Neural crest cell (in vitro differentiated cells): ENCODE data around the gene PCA3. TPM values are rescaled to one million over a fixed set of nuclear protein-coding genes. Genes with fewer than 3 reads are reported as not detected.

Source experiments
- DNase-seq: peaks from one replicate; pipeline ENCODE4 v3.0.0; 2021; ENCODE audit warnings: low read depth, mixed read lengths, low spot score
- H3K27ac Mint-ChIP-seq: one replicate; pipeline ENCODE4 v1.8.0; 2021; ENCODE audit warnings: mild to moderate bottlenecking, mixed read lengths; ENCODE audit not compliant: unreplicated experiment
- H3K27me3 Mint-ChIP-seq: 2 replicates; pipeline ENCODE4 v1.8.0; 2021; ENCODE audit warnings: low read depth, mild to moderate bottlenecking, mixed read lengths
- H3K36me3 Mint-ChIP-seq: 2 replicates; pipeline ENCODE4 v1.8.0; 2021; ENCODE audit warnings: low read depth, mild to moderate bottlenecking, mixed read lengths
- H3K4me1 Mint-ChIP-seq: 2 replicates; pipeline ENCODE4 v1.8.0; 2021; ENCODE audit warnings: mixed read lengths
- H3K4me3 Mint-ChIP-seq: one replicate; pipeline ENCODE4 v1.8.0; 2021; ENCODE audit warnings: mild to moderate bottlenecking, mixed read lengths
- H3K9me3 Mint-ChIP-seq: 2 replicates; pipeline ENCODE4 v1.8.0; 2021; ENCODE audit warnings: mixed read lengths
- CTCF ChIP-seq: fragments of 200-600 bp; sonication (generic); conservative IDR thresholded peaks from 2 replicates; pipeline ENCODE4 v1.5.0; 2021; ENCODE audit warnings: antibody characterized with exemption, mild to moderate bottlenecking
- total RNA-seq: library from RNA; stranded (reverse); gene quantifications from 2 replicates; pipeline ENCODE4 v1.2.1, GENCODE V29; 2021

Gene PCA3
- total RNA-seq, 1 donor from 2014 or later, result not detected

GRCh38 chr9:76789840-76790239 is 25.6 kb downstream of the PCA3 start:
- Mint-ChIP-seq H3K4me1 (no peaks in the 10 kb centered on the region), H3K4me3 (no peak overlapping the region), H3K9me3 (no peaks in the 10 kb centered on the region), H3K27me3 (no peaks in the 10 kb centered on the region), H3K36me3 (no peaks in the 10 kb centered on the region), H3K27ac (no peak overlapping the region)
- DNase-seq, result no peak
- no peak for TF ChIP-seq CTCF

- H3K27me3 Mint-ChIP-seq, result no peaks in the 10 kb centered on the region
- H3K9me3 Mint-ChIP-seq, result no peaks in the 10 kb centered on the region
- no peak for DNase-seq
- H3K27ac Mint-ChIP-seq, result no peak overlapping the region
- no peak overlapping the region for H3K4me3 Mint-ChIP-seq
- no peak for TF ChIP-seq CTCF
- H3K4me1 Mint-ChIP-seq, result no peaks in the 10 kb centered on the region
- no peaks in the 10 kb centered on the region for H3K36me3 Mint-ChIP-seq
These were observed 29.7 kb downstream of the PCA3 start for GRCh38 chr9:76793784-76794431.

GRCh38 chr9:76796296-76796695 is 32.1 kb downstream of the PCA3 start:
- Mint-ChIP-seq H3K9me3 (no peaks in the 10 kb centered on the region), H3K4me1 (no peaks in the 10 kb centered on the region), H3K27ac (no peak overlapping the region), H3K36me3 (no peaks in the 10 kb centered on the region), H3K27me3 (no peaks in the 10 kb centered on the region), H3K4me3 (no peak overlapping the region)
- no peak for DNase-seq
- no peak for TF ChIP-seq CTCF

- no peak overlapping the region for H3K27ac Mint-ChIP-seq
- H3K4me3 Mint-ChIP-seq, result no peak overlapping the region
- no peaks in the 10 kb centered on the region for H3K27me3 Mint-ChIP-seq
- no peaks in the 10 kb centered on the region for H3K9me3 Mint-ChIP-seq
- no peaks in the 10 kb centered on the region for H3K36me3 Mint-ChIP-seq
- no peak for TF ChIP-seq CTCF
- DNase-seq, result no peak
- H3K4me1 Mint-ChIP-seq, result no peaks in the 10 kb centered on the region
These were observed 34.3 kb downstream of the PCA3 start for GRCh38 chr9:76798527-76798926.

GRCh38 chr9:76799473-76799872 is 35.2 kb downstream of the PCA3 start:
- H3K36me3 Mint-ChIP-seq, result no peaks in the 10 kb centered on the region
- H3K9me3 Mint-ChIP-seq, result no peaks in the 10 kb centered on the region
- H3K27ac Mint-ChIP-seq, result no peak overlapping the region
- no peak for TF ChIP-seq CTCF
- DNase-seq, result no peak
- no peaks in the 10 kb centered on the region for H3K27me3 Mint-ChIP-seq
- no peak overlapping the region for H3K4me3 Mint-ChIP-seq
- H3K4me1 Mint-ChIP-seq, result no peaks in the 10 kb centered on the region
